DOHH2 (cell line): ENCODE data around the gene FASN.

Experiments used
- CTCF ChIP-seq: fragments of 200-600 bp; sonication (generic); IDR thresholded peaks from one replicate; pipeline ENCODE4 v1.5.1; 2014; ENCODE audit warnings: antibody characterized with exemption, mild to moderate bottlenecking, low read depth, low read length; ENCODE audit not compliant: poor library complexity, severe bottlenecking
- EZH2phosphoT487 ChIP-seq: fragments of 200-600 bp; sonication (generic); IDR thresholded peaks from 2 replicates; pipeline ENCODE4 v1.6.1; 2017; ENCODE audit warnings: borderline replicate concordance, mild to moderate bottlenecking, antibody characterized with exemption, low read length, moderate library complexity, mixed read lengths

GRCh38 chr17:82041144-82041814, 56.8 kb downstream of the FASN start:
- TF ChIP-seq CTCF (no peak), EZH2phosphoT487 (no peak)
